T-helper 9 cell (primary cell): ENCODE results near the gene FN3KRP.

ENCODE experiments used
- DNase-seq: peaks from one replicate; pipeline ENCODE4 v3.0.0-alpha.2; 2020
- total RNA-seq, 2 donors: gene quantifications; one replicate each; lab custom pipeline; 2026; lab: John Stamatoyannopoulos, UW

Gene FN3KRP, protein sequence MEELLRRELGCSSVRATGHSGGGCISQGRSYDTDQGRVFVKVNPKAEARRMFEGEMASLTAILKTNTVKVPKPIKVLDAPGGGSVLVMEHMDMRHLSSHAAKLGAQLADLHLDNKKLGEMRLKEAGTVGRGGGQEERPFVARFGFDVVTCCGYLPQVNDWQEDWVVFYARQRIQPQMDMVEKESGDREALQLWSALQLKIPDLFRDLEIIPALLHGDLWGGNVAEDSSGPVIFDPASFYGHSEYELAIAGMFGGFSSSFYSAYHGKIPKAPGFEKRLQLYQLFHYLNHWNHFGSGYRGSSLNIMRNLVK
- total RNA-seq = 19.1 to 36.3 reads per million in 2 donors

DNA sequence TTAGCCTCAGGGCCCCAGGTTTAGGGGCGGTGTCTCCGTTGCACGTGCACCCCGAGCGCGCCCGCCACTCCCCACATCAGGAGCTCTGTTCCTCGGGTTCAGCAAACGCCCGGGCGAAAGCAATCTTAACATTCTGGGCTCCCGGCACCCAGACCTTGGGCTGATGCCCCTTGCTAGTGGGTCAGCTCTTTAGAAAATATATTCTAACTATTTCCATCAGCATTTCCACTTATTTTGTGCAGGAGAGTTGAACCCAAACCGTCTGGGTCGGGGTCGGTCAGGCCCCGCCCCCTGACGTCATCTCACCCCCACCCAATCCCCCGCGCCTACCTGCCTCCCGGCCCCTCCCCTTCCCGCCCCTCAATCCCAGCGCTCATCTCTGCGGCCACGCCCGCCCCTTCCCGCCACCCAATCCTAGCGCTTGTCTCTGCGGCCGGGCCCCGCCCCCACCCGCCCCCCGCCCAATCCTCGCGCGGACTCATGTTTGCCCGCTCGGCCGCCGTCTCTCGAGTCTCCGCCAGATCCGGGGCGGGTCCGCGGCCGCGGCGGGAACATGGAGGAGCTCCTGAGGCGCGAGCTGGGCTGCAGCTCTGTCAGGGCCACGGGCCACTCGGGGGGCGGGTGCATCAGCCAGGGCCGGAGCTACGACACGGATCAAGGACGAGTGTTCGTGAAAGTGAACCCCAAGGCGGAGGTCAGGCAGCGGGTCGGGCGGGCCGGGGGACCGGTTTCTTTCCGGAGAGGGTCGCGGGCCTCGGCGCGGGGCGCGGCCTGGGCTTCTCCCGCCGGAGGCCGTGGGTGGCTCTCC lies at the start of gene FN3KRP:
Gene FN3KRP, plus strand, starts transcription at position 504 of the 808 bp plus-strand sequence. Its CDS starts 50 bp downstream, at position 554.
- peak; percentile 94 for DNase-seq

DNA sequence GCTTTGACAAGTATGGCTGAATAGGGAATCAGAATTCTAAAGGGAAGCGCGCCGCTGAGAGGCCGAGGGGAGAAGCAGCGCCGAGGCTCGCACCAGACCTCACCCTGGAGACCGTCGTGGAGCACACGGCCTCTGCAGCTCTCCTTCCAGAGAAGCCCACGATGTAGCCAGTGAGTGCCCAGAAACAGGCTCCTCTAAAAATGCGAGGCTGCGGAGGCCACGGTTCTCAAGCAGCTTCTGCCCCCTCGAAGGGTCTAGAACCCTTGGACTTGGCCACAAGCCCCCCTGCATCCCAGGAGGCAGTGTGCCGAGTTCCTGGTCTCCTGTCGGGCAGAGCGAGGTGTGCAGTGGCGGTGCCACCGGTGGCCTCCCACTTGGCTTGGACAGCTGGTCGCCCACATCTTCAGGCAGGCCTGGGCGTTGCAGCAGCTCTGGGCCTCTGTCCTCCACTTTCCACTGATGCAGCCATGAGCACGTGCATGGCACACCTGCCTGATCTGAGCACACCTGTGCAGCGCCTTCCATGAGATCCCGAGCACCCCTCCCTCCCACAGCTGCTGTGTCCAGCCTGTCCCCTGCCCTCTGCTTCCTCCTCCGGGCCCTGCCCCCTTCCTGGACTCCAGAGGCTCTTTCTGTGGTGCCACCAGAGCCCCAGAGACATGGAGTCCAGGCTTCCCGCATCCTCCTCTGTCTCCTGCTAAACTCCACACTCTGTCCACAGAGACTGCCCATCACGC lies 49.4 kb upstream of the FN3KRP start:
- DNase-seq = no peak

DNA sequence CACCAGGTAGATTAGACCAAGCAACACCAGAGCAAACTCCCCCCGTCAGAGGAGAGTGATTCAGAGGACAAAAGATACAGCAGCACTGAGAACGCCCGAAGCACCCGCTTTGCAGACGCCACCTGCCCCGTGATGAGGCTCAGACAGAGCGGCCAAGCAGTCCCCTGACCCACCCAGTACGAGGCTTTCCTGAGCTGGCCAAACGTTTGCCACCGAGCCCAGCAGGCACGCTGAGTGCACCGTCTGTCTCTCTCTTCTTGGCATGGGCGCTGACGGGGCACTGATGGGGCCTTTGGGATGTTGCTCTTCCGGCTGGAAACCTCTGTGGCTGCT lies 48.9 kb upstream of the FN3KRP start:
- DNase-seq = no peak

DNA sequence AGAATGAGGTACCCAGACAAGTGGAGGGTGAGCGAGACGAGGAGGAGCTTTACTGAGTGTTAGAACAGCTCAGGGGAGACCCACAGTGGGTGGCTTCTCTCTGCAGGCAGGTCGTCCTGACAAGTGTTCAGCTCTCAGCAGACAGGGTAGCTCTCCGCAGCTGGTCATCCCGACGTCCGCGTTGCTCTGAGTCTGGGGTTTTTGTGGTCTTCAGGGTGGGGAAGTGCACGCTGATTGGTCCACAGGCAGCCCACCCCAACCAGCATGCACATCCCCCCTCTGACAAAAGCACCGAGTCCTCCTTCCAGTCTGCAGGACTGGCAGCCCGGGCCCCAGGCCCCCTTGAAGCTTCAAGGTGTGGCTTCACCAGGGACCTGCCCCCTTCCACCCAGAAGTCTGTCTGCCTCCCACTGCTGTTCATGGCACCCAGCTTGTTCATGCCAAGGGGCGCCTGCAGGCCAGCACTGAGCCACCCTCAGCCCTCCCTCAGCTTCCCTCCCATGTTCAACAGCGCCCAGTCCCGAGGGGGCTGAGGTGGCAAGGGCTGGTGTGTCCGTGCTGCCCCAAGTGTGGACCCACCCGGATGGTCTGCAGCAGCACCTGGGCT lies 48.4 kb upstream of the FN3KRP start:
- no peak for DNase-seq

DNA sequence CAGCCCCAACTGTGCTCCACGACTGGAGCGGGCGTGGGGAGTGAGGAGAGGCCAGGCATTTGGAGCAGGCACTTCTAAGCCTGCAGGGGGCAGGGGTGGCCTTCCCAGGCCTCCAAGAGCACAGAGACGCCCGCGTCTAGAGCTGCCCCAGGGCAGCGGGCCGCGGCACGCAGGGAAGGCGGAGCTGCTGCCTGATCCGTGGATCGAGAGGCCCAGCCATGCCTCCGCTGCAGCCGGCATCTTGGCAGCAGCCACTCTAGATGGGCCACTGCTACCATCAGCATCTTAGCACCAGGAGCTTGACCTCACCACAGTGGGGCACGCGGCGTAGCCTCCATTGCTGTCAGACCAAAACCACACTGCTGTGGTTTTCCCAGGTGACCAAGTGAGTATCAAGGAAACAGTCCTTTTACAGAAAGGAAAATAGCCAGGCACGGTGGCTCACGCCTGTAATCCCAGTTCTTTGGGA lies 47.8 kb upstream of the FN3KRP start:
- no peak for DNase-seq

DNA sequence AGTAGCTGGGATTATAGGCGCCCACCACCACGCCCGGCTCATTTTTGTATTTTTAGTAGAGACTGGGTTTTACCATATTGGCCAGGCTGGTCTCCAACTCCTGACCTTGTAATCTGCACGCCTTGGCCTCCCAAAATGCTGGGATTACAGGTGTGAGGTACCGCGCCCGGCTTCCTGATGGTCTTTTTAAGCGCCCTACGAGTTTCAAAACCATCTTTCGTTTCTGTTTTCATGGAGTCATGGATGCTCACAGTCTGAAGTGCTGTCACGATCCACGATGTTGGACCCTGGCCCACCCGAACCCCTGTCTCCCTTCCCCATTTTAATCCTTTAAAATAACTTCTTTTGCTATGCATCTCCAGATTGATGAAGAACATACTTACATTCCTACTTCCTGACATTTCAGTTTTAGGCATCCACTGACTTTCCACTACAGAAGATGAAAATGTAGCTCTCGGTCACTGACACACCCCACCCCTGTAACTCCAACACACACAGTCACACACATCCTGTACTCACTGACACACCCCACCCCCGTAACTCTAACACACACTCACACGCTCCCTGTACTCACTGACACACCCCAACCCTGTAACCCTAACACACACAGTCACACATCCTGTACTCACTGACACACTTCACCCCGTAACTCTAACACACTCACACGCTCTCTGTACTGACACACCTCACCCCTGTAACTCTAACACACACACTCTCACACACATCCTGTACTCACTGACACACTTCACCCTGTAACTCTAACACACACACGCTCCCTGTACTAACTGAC lies 45.6 kb upstream of the FN3KRP start:
- DNase-seq = no peak

DNA sequence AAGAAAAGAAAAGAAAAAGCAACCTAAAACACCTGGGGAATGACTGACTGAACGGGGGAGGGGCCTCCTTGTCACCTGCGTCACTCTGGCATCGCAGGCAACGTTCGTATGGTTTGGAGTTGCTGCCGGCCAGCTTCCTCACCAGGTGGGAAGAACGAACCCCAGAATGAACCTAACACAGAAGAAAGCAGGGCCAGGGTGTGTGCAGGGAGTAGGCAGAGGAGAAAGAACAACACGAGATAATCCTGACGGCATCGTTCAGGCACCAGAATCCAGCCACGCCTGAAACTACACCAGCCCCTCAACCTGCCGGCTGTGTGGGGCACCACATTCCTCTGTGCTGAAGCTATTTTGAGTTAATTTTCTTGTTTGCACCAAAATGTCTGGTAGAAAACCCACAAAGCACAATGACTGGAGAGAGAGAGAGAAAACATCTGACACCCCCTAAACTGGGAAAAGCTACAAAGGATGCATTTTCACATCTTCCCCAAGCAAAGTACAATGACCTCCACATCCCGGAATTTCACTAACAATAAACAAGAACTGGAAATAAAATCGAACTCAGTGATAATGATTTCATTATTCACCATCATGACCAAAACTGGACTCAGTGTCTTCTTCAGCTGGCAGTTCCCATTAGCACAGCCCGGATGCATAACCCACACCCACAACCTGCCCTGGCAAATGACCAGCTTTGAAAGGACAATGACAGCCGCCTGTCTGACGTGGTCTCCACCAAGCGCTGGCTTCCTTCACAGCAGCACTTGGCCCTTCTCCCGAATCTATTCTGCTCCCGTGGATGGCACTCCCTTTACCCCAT lies 41.6 kb upstream of the FN3KRP start:
- no peak for DNase-seq

DNA sequence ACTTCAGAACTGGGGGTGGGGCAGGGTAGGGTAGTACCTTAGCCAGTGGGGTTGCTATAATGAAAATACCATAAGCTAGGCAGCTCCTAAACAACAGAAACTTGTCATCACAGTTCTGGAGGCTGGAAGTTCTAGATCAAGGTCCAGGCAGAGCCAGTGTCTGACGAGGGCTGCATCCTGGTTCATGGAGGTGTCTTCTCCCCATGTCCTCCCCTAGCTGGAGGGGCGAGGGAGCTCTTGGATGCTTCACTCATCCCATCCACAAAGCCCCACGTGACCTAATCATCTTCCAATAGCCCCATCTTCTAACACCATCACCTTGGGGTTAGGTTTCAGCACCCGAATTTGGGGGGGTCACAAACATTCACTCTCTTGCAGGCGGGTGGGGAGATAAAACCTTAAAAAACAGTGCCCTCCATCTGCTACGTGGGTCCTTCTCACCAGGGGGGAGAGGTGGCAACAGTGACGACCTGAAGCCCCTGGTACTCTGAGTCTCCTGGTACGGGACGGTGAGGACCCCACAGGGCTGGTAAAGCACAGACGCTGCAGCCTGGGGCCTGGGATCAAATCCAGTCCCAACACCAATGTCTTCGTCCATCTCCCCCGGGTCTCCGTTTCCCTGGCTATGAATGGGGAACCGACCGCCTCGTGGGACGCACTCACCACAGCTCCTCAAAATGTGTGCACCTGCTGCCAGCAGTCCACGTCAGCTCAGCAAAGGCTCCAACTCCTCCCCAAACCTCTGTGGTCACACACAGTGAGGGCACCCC lies 40.8 kb upstream of the FN3KRP start:
- DNase-seq = no peak

DNA sequence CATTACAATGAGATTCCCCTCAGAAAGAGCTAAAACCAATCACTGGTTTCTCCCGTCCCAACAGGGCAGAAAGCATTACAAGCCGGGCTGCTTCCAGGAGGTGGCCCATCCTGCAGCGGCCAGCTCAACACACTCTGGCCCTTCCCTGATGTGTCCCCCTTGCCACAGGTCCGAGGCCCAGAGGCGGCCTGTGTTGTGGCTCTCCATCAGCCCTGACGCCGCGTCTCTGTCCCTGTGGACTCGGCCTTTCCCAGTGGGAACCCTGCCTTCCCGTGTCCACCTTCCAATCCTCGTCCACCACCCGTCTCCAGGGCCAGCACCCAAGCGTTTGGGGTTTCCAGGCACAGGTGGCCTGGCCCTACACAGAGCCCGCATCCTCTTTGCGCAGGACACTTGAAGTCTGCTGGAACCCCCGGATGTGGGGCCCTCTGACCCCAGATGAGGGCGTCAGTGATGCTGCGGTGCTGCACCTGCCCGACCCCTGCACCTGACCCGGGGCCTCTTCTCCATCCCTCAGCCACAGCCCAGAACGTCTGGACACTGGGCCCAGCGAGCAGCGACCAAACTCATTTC lies 39.1 kb upstream of the FN3KRP start:
- DNase-seq = no peak

DNA sequence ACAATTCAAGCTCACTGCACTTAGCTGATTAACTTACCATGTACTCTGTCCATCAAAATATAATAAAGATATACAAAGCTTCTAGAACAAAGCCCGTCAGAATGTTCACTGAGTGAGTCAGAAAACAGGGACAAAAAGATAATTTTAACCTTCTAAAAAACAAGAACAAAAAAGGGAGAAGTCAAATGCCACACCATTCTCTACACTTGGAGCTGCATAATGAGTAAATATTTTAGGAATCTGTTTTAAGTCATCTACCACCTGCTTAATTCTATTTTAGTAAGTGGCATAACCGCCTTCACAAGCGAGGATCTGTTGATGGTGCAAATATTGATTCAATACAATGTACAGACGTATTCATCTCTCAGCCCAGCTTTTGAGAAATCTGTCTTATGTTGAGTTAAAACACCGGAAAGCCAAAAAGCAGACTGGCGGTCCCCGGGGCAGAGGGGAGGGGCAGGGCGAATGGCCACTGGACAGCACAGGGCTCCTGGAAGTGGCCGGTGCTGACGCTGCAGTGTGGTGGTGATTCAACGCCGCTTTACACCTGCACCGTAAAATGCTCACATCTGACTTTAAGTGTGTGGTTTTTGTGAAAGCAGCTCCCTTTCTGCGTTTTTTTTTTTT lies 38.1 kb upstream of the FN3KRP start:
- no peak for DNase-seq

DNA sequence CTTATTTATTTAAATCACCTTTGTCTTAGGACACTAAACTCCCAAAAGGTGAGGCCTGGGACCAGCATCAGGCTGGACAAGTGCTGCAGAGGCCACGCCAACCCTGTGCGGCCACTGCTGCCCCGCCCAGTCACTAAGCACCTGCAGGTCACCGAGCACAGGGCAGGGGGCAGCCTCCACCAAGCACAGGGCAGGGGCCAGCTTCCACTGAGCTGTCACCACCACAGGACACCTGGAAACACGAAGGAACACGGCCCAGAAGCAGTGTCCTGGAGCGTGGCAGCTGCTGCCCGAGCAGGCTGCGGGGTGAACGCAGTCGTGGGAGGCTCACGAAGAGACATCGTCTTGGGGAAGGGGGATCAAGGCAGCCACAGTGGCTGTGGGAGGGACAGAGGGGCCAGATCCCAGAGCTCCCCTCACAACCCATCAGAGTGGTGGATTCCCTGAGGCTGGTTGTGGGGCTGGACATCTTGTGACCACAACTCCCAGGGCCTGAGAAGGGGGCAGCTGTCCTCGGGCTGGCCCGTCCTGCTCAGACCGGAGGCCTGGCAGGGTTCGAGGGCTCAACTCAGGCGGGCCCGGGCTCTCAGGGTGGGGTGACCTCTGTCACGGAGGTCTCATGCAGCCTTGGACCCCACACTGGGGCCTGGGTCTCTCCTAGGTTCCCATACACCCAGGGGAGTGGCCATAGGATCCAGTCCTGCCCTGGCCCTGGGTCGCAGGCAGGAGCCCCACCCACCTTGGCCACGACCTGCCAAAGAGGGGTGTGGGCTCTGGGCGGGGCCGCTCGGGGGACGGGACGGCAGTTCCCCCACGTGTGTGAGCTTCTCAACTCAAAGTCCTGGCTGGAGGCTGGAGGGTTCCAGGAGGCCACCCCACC lies 36.7 kb upstream of the FN3KRP start:
- no peak for DNase-seq

DNA sequence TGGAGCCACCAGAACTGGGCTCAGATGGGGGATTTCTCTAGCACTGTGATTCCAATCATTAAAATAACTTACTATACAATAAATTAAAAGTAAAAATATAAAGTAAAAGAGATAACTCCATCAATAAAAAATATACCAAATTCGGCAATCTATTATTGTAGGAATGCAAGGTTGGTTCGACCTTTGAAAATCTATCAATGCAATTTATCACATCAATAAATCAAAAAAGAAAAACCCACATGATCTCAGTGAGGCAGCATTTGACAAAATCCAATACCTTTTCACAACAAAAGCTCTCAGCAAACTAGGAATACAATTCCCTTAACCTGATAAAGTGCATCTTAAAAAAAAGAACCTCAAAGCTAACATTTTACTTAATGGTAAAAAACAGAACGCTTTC lies 35.0 kb upstream of the FN3KRP start:
- DNase-seq = no peak

DNA sequence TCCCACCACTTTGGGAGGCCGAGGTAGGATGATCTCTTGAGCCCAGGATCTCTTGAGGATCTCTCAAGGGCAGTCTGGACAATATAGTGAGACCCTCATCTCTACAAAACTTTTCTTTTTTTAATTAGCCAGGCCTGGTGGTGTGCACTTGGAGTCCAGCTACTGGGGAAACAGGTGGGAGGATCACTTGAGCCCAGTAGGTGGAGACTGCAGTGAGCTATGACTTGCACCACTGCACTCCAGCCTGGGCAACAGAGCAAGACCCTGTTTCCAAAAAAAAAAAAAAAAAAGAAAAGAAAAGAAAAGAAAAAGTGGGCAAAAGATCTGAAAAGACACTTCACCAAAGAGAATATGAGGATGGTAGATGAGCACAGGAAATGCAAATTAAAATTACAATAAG lies 33.0 kb upstream of the FN3KRP start:
- no peak for DNase-seq

DNA sequence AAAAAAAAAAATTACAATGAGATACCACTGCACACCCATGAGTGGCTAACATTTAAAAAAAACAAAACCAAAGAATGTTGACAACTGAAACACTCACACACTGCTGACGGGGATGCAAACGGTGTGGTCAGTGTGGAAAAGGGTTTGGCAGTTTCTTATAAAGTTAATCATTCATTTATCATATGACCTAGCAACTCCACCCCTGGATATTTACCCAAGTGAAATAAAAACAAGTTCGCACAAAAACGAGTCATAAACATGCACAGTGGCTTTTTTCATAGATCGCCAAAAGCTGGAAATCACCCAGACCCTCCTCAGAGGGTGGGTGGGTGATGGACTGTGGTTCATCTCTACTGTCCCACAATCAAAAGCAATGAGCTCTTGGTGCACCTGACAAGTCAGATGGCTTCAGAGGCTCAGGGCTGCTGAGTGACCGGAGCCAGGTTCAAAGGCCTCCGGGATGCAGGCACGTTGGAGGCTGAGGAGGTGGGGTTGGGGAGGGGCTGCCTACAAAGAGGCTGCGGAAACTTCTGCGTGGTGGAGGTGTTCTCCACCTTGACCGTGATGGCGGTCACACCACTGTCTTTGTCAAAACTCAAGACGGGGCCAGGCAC lies 32.2 kb upstream of the FN3KRP start:
- DNase-seq = no peak

DNA sequence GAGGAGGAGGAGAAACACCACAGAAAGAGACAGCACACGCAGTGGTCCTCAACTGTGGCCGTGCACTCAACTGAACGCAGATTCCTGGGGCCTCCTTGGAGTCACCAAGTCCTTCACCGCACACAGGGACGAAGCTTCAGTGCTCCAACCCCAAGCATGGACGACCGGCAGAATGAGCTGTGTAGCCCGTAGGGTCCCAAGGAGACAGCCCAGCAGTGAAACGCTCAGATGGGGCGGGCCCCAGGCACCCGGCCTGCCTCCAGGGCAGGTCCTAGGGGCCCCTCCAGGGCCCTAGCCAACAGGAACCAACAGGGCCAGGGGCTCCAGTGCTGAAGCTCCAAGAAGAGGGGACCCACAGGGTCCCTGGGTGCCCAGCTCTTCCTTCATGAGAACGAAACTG lies 31.2 kb upstream of the FN3KRP start:
- no peak for DNase-seq

DNA sequence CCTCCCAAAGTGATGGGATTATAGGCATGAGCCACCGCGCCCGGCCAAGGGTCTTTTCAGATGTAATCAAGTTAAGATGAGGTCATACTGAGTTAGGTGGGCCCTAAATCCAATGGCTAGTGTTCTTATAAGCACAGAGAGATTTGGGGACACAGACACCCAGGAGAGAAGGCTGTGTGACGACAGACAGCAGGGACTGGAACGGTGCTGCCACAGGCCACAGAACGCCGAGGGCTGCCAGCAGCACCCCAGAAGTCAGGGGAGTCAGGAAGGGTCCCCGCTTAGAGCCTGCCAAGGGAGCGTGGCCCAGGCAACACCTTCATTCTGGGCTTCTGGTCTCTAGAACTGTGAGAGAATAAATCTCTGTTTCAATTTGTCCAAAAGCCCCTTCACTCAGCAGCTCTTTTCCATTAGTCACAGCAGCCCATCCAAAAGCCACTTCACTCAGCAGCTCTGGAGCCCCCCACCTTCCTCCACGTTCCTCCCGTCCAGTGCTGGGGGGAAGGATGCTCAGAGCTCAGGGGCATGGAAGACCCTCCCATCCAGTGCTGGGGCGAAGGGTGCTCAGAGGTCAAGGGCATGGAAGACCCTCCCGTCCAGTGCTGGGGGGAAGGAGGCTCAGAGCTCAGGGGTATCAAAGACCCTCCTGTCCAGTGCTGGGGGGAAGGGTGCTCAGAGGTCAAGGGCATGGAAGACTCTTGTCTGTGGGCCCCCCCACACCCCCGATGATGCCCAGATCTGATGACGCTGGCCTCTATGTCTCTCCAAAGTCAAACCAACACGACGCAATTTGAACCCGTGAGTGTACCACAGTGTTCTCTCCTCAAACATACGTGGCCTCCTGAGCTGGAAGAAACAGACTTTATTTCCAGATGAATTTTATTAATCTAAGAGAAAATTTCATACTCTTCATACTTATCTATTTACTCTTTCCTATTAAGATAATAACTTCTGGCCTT lies 29.9 kb upstream of the FN3KRP start:
- DNase-seq = no peak

DNA sequence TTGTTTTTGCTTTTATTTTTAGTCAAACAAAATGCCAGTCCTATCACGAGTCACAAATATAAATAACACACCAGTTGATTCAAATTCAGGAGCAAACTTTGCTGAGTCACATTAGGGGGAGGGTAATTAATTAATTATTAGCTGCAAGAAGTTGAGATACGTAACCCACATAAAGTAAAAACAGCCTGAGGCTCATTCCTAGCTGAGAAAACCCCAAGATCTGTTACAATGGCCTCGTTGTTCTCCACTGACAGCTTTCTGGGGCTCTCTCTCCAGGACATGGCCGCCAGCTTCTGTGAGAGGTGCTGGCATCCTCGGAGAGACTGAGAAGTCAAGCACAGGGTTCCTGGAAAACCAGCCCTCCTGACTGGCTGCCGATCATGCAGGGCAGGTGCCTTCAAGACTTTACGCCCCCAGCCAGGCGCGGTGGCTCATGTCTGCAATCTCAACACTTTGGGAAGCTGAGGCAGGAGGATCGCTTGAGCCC lies 29.1 kb upstream of the FN3KRP start:
- no peak for DNase-seq
